HK-2 (cell line): ENCODE measurements around the gene ALDH8A1.

Source experiments
- DNase-seq: peaks from one replicate; pipeline ENCODE4 v3.0.0-alpha.2; 2018; ENCODE audit not compliant: unreplicated experiment

ALDH8A1 gene, protein sequence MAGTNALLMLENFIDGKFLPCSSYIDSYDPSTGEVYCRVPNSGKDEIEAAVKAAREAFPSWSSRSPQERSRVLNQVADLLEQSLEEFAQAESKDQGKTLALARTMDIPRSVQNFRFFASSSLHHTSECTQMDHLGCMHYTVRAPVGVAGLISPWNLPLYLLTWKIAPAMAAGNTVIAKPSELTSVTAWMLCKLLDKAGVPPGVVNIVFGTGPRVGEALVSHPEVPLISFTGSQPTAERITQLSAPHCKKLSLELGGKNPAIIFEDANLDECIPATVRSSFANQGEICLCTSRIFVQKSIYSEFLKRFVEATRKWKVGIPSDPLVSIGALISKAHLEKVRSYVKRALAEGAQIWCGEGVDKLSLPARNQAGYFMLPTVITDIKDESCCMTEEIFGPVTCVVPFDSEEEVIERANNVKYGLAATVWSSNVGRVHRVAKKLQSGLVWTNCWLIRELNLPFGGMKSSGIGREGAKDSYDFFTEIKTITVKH

GRCh38 chr6:134949927-134950326, at the start of gene ALDH8A1:
ALDH8A1 (minus strand) TSS chr6:134950101; CDS start chr6:134950053, 48 bp downstream.
- DNase-seq = no peak

GRCh38 chr6:134999107-134999506, 49.2 kb upstream of the ALDH8A1 start:
- no peak for DNase-seq

DNA sequence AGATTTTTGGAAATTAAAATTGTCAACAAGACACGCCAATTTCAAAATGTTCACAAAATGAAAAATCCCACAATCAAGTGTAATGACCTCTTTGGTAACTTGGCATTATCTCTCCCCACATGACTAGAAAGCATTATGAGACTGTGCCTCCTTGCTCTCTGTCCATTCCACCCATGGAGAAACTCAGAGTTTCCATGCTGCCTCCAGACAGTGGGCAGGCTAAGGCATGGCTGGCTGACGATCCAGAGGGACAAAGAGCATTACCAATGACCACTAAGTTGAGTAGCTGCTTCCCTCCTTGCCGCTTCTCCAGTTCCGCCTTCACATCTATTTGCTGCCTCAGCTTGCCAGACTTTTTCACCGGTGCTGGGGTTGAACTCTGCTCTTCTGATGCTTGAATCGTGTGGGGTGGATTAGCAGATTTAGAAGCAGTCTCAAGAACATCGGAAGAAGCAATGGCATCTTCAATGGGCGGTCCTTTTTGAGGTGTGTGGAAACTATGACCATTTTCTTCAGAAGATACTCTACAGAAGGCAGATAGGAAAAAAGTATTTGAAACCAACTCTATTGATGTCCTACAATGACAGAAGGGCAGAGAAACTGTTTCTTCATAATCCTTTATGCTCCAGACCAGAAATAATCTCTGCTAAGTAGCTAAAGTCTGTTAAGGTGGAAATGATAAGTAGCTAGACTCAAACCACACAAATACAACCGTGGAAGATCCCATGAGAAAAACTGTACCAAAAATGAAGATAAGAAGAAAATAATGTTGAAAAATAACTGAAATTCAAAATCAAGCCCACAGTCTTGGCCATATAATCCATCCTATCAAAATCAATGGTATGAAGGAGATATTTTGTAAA, 47.5 kb upstream of the ALDH8A1 start:
- no peak for DNase-seq

- DNase-seq = no peak
Observed at GRCh38 chr6:134995536-134995935, 45.6 kb upstream of the ALDH8A1 start.

GRCh38 chr6:134994431-134994830, 44.5 kb upstream of the ALDH8A1 start:
- no peak for DNase-seq

DNA sequence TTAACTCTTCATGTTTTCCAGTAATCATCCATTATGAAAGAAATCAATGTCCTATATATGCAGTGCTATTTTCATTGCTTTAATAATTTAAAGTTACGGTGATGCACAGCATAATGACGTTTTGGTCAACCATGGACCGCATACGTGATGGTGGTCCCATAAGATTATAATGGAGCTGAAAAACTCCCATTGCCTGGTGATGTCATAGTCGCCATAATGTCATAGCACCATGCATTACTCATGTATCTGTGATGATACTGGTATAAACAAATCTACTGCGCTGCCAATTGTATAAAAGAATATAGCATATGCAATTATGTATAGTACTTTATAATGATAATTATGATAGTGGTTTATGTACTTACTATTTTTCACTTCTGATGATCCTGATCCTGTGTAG, 42.3 kb upstream of the ALDH8A1 start:
- no peak for DNase-seq

DNA sequence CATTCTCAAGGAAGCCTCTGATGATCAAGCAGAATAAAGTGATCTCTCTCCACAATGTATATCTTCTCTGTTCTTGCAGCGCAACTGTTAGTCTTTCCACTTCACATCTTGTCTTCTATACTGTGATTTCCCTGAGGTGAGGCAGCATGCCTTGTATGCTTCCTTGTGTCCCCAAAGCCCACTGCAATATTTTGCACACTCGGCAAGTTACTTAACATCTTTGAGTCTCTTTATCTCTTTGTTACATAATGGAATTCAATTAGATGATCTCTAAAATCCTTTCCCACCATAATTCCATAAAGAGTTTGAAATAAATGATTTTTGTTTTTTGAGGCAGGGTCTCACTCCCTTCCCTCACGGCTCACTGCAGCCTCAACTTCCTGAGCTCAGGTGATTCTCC, 40.4 kb upstream of the ALDH8A1 start:
- no peak for DNase-seq

- DNase-seq = no peak
Observed at GRCh38 chr6:134984821-134985220, 34.9 kb upstream of the ALDH8A1 start.

GRCh38 chr6:134983823-134984222, 33.9 kb upstream of the ALDH8A1 start:
- DNase-seq = no peak

GRCh38 chr6:134982161-134982560, 32.3 kb upstream of the ALDH8A1 start:
- DNase-seq = no peak

GRCh38 chr6:134980846-134981245, 30.9 kb upstream of the ALDH8A1 start:
- no peak for DNase-seq

- DNase-seq = no peak
Observed at GRCh38 chr6:134979142-134979541, 29.2 kb upstream of the ALDH8A1 start.

- DNase-seq = no peak
Observed at GRCh38 chr6:134974370-134974769, 24.5 kb upstream of the ALDH8A1 start.

- no peak for DNase-seq
Observed at GRCh38 chr6:134967711-134968110, 17.8 kb upstream of the ALDH8A1 start.

DNA sequence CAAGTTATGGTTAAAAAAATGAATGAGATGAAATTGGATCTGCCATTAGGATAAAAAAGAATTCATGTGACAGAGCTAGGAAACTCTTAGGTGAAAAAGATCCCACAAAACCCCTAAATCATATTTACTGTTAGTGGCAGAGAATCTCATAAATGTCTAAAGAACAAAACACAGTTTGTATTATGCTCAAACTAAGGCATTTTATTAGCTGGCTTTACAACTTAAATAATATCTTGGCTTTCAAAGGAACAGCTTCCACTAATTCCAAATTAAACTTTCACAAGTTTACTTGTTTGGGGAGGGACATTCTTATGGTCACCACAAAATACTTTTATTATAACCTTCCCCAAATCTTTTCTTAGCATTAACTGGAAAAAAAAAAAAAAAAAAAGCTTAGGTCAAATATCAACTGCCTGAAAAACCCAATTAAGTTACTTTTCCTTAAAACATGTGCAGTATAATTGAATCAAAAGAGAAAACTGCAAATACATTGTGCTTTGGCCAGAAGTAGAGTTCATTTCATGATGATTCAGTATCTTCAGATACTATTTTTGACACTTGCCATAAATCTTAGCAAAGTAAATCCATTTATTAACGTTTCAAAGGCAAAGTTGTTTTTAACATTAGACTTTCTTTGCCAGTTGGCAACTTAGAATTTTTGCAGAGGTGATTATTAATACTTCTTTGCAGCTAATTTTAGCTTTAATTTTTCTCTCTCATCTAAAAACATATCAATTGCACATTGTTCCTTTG, 14.7 kb upstream of the ALDH8A1 start:
- DNase-seq = no peak

DNA sequence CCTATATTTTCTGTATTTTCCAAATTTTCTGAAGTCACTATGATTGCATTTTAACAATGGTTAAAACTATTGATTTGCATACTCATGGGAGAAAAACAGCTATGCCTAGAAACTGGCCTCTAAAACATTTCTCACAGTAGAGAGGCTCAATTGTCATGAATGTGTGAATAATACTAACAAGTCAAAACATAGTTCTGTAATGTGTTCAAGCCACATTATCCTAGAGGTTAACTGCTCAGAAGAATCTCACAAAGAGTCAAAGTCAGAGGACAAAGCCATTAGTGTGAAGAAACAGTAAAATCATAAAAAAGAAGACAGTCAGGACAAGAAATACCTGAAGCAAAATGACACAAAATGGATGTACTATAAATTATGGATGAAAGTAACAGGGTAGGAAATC, 12.5 kb upstream of the ALDH8A1 start:
- DNase-seq = no peak

- DNase-seq = no peak
Observed at GRCh38 chr6:134961366-134961765, 11.5 kb upstream of the ALDH8A1 start.

GRCh38 chr6:134959603-134960002, 9.7 kb upstream of the ALDH8A1 start:
- DNase-seq = no peak

GRCh38 chr6:134956676-134957075, 6.8 kb upstream of the ALDH8A1 start:
- no peak for DNase-seq

GRCh38 chr6:134956032-134956431, 6.1 kb upstream of the ALDH8A1 start:
- DNase-seq = no peak

GRCh38 chr6:134954272-134955000, 4.5 kb upstream of the ALDH8A1 start:
- DNase-seq = no peak
